Measurements from ENCODE around the gene RPS6KA2.
"Not testable (repeated sequence)": the region's sequence is repeated elsewhere in the genome, so short reads cannot be mapped to it uniquely, and the experiment has no call there.

RPS6KA2 gene

GRCh38 chr6:166596776-166597507 is 30.1 kb downstream of the RPS6KA2 start:
- DNase-seq (ENCODE audit: extremely low spot score, insufficient read length, low read depth) = no peak
- no peak for FAIRE-seq

GRCh38 chr6:166595949-166596348 is 31.1 kb downstream of the RPS6KA2 start:
- DNase-seq (ENCODE audit: extremely low spot score, insufficient read length, low read depth) (no peak), FAIRE-seq (no peak)

GRCh38 chr6:166595061-166595780 is 31.8 kb downstream of the RPS6KA2 start:
- DNase-seq (ENCODE audit: extremely low spot score, insufficient read length, low read depth) = no peak
- no peak for FAIRE-seq

GRCh38 chr6:166592821-166593220 is 34.2 kb downstream of the RPS6KA2 start:
- FAIRE-seq = no peak

GRCh38 chr6:166591961-166592520 is 35.0 kb downstream of the RPS6KA2 start:
- FAIRE-seq (no peak), DNase-seq (ENCODE audit: extremely low spot score, insufficient read length, low read depth) (no peak)

More at GRCh38 chr6:166592821-166593220, 34.2 kb downstream of the RPS6KA2 start:
- no peak for DNase-seq (ENCODE audit: extremely low spot score, insufficient read length, low read depth)

GRCh38 chr6:166591026-166591425 is 36.0 kb downstream of the RPS6KA2 start:
- FAIRE-seq = no peak
- DNase-seq (ENCODE audit: extremely low spot score, insufficient read length, low read depth) = no peak

- no peak for FAIRE-seq
Measured at GRCh38 chr6:166589786-166590574, 37.1 kb downstream of the RPS6KA2 start.

GRCh38 chr6:166589337-166589731 is 37.7 kb downstream of the RPS6KA2 start:
- DNase-seq (ENCODE audit: extremely low spot score, insufficient read length, low read depth) (no peak), FAIRE-seq (no peak)

More at GRCh38 chr6:166589786-166590574, 37.1 kb downstream of the RPS6KA2 start:
- no peak for DNase-seq (ENCODE audit: extremely low spot score, insufficient read length, low read depth)

GRCh38 chr6:166588691-166589336 is 38.2 kb downstream of the RPS6KA2 start:
- FAIRE-seq (peak; percentile 33), DNase-seq (ENCODE audit: extremely low spot score, insufficient read length, low read depth) (peak; percentile 12)

GRCh38 chr6:166587631-166588413 is 39.2 kb downstream of the RPS6KA2 start:
- peak; percentile 74 for FAIRE-seq
- peak; percentile 53 for DNase-seq (ENCODE audit: extremely low spot score, insufficient read length, low read depth)

- FAIRE-seq (peak; percentile 61), DNase-seq (ENCODE audit: extremely low spot score, insufficient read length, low read depth) (peak; percentile 62)
Measured at GRCh38 chr6:166586424-166587156, 40.5 kb downstream of the RPS6KA2 start, which contains the start of gene RAMACL. Gene RAMACL, minus strand, starts transcription at chr6:166586678. Its CDS starts 201 bp downstream, at chr6:166586477.

GRCh38 chr6:166584853-166585429 is 42.1 kb downstream of the RPS6KA2 start:
- DNase-seq (ENCODE audit: extremely low spot score, insufficient read length, low read depth) (no peak), FAIRE-seq (no peak)

GRCh38 chr6:166584155-166584554 is 42.9 kb downstream of the RPS6KA2 start:
- DNase-seq (ENCODE audit: extremely low spot score, insufficient read length, low read depth) = no peak
- FAIRE-seq = no peak

GRCh38 chr6:166583230-166583965 is 43.7 kb downstream of the RPS6KA2 start:
- DNase-seq (ENCODE audit: extremely low spot score, insufficient read length, low read depth) (no peak), FAIRE-seq (no peak)

GRCh38 chr6:166582258-166582657 is 44.8 kb downstream of the RPS6KA2 start:
- FAIRE-seq (no peak), DNase-seq (ENCODE audit: extremely low spot score, insufficient read length, low read depth) (no peak)

GRCh38 chr6:166581801-166582200 is 45.2 kb downstream of the RPS6KA2 start:
- not testable (repeated sequence) for FAIRE-seq; DNase-seq (ENCODE audit: extremely low spot score, insufficient read length, low read depth)

GRCh38 chr6:166581091-166581511 is 46.0 kb downstream of the RPS6KA2 start:
- FAIRE-seq (no peak), DNase-seq (ENCODE audit: extremely low spot score, insufficient read length, low read depth) (no peak)
